ENCODE results near the gene CLEC16A.

DNA sequence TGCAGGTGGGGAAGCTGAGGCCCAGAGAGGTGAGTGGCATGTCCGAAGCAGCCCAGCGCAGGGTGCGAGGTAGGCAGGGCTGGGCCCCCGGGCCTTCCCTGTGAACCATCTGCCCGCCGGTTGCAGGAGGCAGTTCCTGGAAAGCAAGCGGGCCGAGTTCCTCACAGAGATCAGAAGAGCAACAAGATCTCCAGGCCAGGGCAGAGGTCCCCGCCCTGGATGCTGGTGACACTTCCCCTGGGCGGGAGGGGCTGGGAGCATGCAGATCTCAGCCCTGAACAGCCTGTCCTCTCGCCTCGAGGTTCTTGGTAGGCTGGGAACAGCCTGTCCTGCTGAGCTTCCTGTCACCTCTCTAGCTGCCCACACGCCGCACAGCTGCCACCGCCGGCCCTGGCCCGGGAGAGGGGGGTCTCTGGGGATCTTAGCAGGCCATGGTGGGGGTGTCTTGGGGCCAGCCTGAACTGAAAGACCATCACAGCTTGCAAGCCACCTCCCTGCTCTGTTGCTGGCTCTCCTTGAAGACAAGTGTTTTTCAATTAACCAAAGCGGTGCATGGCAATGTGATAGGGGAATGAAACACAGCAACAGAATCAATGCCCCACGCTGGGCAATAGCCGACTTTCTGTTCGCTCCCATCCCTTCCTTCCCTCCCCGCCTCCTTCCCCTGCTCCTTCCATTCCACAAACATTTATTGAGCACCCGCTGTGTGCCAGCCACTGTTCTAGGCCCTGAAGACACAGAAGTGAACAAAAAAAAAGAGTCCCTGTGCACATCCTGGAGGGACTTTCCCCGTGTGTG, 279.9 kb downstream of the CLEC16A start:
- no peak for TF ChIP-seq CTCF (IDR thresholded peaks at IDR 0.05)
- no peak for TF ChIP-seq EZH2 (IDR thresholded peaks at IDR 0.05; ENCODE audit: borderline replicate concordance, insufficient read depth, low read depth, low read length, poor library complexity, severe bottlenecking)
